BE2C (cell line): ENCODE results near the gene ZNF783.
A peak's percentile ranks its signal among the peaks of the same experiment; 100 is the strongest.
"Not testable (repeated sequence)": the region's sequence is repeated elsewhere in the genome, so short reads cannot be mapped to it uniquely, and the experiment has no call there.

Source experiments
- DNase-seq: peaks from one replicate; pipeline ENCODE4 v3.0.0-alpha.2; 2020
- H3K27me3 ChIP-seq: fragments of 250-450 bp; sonication (Bioruptor Pico); 2 replicates; pipeline ENCODE4 v1.5.1; 2020; ENCODE audit warnings: mild to moderate bottlenecking
- H3K36me3 ChIP-seq: fragments of 250-450 bp; sonication (Bioruptor Pico); 2 replicates; pipeline ENCODE4 v1.5.1; 2020; ENCODE audit warnings: mild to moderate bottlenecking
- H3K4me1 ChIP-seq: fragments of 250-450 bp; sonication (Bioruptor Pico); 2 replicates; pipeline ENCODE4 v1.5.1; 2020
- H3K4me3 ChIP-seq: 2 replicates; pipeline ENCODE4 v1.5.1; 2011; ENCODE audit warnings: low read depth, low read length
- H3K9me3 ChIP-seq: fragments of 250-450 bp; sonication (Bioruptor Pico); 2 replicates; pipeline ENCODE4 v1.5.1; 2020
- TF ChIP-seq, protein P1 (sequence below): IDR thresholded peaks from 2 replicates; pipeline ENCODE4 v1.5.1; 2012; ENCODE audit warnings: mild to moderate bottlenecking, low read depth, low read length

The ZNF783 gene

DNA sequence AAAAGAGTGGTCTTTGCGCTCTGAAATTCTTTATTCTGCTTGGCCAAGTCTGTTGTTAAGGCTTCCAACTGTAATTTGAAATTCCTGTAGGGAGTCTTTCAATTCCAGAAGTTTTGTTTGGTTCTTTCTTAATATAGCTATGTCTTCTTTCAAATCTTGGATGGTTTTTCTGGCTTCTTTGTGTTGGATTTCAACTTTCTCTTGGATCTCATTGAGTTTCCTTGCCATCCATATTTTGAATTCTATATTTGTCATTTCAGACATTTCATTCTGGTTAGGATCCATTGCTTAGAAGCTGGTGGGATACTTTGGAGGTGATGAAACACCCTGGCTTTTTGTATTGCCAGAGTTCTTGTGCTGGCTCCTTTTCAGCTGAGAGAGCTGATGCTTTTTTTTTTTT, 55.5 kb downstream of the ZNF783 start:
- TF ChIP-seq, protein P1, sequence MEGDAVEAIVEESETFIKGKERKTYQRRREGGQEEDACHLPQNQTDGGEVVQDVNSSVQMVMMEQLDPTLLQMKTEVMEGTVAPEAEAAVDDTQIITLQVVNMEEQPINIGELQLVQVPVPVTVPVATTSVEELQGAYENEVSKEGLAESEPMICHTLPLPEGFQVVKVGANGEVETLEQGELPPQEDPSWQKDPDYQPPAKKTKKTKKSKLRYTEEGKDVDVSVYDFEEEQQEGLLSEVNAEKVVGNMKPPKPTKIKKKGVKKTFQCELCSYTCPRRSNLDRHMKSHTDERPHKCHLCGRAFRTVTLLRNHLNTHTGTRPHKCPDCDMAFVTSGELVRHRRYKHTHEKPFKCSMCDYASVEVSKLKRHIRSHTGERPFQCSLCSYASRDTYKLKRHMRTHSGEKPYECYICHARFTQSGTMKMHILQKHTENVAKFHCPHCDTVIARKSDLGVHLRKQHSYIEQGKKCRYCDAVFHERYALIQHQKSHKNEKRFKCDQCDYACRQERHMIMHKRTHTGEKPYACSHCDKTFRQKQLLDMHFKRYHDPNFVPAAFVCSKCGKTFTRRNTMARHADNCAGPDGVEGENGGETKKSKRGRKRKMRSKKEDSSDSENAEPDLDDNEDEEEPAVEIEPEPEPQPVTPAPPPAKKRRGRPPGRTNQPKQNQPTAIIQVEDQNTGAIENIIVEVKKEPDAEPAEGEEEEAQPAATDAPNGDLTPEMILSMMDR, result no peak
- no peaks in the 10 kb centered on the region for H3K9me3 ChIP-seq
- H3K36me3 ChIP-seq, result no peaks in the 10 kb centered on the region

GRCh38 chr7:149317986-149318672, 56.1 kb downstream of the ZNF783 start:
- Histone ChIP-seq H3K9me3 (no peaks in the 10 kb centered on the region), H3K4me1 (no peaks in the 10 kb centered on the region), H3K36me3 (no peaks in the 10 kb centered on the region), H3K27me3 (peaks cover 19% of the 10 kb centered on the region), H3K4me3 (no peak overlapping the region)
- TF ChIP-seq, protein P1, result peak; percentile 19; the same call in 1 of the 2 replicates
- no peak for DNase-seq

More for the DNA sequence above, 55.5 kb downstream of the ZNF783 start:
- peaks cover 19% of the 10 kb centered on the region for H3K27me3 ChIP-seq
- no peak for DNase-seq
- H3K4me1 ChIP-seq, result no peaks in the 10 kb centered on the region
- H3K4me3 ChIP-seq, result no peak overlapping the region

- Histone ChIP-seq H3K27me3 (peaks cover 15% of the 10 kb centered on the region), H3K4me3 (no peak overlapping the region), H3K9me3 (no peaks in the 10 kb centered on the region)
Observed at GRCh38 chr7:149319376-149319775, 57.4 kb downstream of the ZNF783 start.

GRCh38 chr7:149320313-149321124, 58.5 kb downstream of the ZNF783 start:
- H3K27me3 ChIP-seq, result peaks cover 15% of the 10 kb centered on the region
- H3K4me1 ChIP-seq, result no peaks in the 10 kb centered on the region
- no peaks in the 10 kb centered on the region for H3K36me3 ChIP-seq
- no peaks in the 10 kb centered on the region for H3K9me3 ChIP-seq
- TF ChIP-seq, protein P1, result no peak
- DNase-seq, result no peak
- no peak overlapping the region for H3K4me3 ChIP-seq

More at GRCh38 chr7:149319376-149319775, 57.4 kb downstream of the ZNF783 start:
- Histone ChIP-seq H3K36me3 (no peaks in the 10 kb centered on the region), H3K4me1 (no peaks in the 10 kb centered on the region)
- TF ChIP-seq, protein P1, result no peak
- no peak for DNase-seq

- H3K9me3 ChIP-seq, H3K4me3 ChIP-seq, H3K4me1 ChIP-seq, DNase-seq, H3K36me3 ChIP-seq: not testable (repeated sequence)
- H3K27me3 ChIP-seq, result peaks cover 15% of the 10 kb centered on the region
Observed at GRCh38 chr7:149321125-149321905, 59.3 kb downstream of the ZNF783 start.

- TF ChIP-seq, protein P1, result no peak
- no peak overlapping the region for H3K4me3 ChIP-seq
- DNase-seq, result no peak
- H3K27me3 ChIP-seq, result peaks cover 15% of the 10 kb centered on the region
- no peaks in the 10 kb centered on the region for H3K4me1 ChIP-seq
- no peaks in the 10 kb centered on the region for H3K36me3 ChIP-seq
- H3K9me3 ChIP-seq, result no peaks in the 10 kb centered on the region
Observed at GRCh38 chr7:149321978-149322541, 60.1 kb downstream of the ZNF783 start.
